ENCODE results near the gene RDH12.

The RDH12 gene

DNA sequence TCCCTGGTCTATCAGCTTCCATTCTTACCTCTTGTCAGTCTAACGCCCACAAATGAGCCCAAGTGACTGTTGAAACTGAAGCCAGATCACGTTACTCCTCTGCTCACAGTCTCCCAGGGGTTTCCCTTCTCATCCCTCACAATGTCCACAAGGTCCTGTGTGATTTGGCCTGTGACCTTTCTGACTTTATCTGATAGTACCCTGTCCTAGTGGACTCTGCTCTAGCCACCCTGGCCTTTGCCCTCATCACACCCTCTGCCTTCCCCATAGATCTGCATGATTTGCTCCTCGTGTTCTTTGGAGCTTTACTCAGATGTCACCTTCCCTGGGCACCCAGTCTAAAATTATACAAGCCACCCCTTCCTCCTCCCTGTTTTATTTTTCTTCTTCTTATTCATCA is 55.5 kb downstream of the RDH12 start:
- no peak for DNase-seq

DNA sequence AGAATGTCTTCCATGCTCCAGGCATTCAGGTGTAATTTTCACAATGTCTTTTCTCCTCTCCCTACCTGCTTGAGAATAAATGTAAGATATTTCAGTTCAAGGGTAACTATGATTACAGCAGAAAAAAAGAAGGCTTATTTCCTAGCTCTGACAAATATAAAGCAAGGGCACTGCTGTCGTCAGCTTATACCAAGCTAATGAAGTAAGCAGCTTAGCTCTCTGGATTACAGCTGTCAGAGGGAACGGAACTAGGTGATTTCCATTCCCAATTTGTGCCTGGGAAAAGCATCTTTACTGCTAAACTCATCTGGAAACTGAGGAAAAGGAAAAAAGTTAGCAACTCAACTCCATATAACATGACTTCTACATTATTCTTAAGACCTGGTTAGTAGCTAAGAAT is 58.2 kb downstream of the RDH12 start:
- no peak for DNase-seq

DNA sequence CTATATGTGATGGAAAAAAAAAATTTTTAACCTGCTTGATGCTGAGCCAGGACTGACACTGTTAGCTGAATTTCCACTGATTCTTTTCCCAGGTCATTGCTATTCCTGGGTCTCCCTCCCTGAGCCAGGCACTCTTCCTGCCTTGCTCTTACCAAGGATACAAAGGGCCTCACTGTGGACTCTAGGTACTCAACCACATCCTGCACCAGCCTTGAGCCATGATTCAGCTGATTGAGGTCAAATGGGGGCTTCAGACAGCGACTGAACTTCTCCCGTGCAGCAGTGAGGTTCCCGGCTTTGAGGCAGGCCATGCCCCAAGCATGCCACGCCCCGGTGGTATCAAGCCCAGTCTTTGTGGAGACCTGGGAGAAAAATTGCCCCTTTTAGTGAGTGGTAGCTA is 60.4 kb downstream of the RDH12 start:
- no peak for DNase-seq

DNA sequence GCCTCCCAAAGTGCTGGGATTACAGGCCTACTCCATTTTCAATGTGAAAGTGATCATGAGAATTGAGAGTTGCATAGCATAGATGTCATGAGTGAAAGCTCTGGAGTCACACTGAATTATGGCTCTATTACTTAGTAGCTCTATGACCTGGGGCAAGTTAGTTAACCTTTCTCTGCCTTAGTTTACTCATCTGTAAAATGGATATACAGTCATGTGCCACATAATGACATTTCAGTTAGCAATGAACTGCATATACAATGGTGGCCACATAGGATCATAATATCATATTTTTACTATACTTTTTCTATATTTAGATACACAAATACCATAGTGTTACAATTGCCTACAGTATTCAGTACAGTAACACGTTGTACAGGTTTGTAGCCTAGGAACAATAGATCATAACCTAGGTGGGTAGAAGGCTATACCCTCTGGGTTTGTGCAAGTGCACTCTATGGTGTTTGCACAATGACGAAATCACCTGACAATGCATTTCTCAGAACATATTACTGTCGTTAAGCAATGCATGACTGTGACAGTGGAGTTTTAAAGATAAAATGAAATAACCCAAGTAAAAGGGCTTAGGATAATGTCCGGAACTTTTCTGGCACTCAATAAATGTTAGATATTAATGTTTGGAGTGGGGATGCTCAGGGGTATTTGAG is 61.6 kb downstream of the RDH12 start:
- DNase-seq: no peak

DNA sequence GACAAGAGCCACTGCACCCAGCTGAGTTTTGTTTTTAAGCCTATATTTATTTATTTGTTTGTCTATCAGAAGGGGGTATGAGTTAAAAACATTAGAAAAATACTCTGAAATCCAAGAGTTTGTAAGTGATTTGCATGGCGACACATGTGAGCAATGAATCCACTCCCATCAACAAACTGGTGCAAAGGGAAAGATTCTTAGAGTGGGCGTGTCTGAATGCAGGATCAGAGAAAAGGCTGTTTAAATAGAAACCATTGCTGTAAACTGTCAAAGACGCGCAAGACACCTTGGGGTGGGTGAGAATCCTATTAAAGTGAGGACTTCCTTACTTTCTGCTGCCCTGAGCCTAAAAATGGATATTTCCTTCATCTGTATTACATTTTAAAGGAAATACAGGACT is 62.8 kb downstream of the RDH12 start:
- DNase-seq: no peak

DNA sequence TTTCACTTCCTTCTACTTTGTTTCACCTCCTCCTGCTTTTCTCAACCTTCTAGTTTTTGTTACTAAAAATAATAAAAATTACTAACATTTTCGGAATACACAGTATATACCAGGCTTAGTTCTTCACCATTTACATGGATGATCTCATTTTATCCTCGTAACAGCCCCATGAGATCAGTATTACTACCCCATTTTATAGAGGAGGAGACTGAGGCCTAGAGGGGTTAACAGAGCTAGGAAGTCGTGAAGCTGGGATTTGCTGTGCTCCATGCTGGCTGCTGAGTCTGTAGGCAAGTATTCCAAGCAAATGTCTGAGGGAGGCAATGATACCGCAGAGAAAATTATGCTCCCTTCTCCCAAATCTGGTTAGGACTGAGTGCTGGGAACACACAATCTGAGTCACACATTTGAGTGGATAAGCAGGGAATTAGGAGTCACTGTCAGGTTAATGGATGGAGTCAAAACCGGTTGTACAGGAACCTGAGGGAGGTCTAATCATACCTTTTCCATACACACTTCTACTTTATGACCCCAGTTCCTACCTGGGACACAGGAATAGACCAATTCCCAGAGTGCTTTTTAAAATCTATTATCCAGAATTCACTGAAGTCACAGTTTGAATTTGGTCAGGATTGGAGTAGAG is 63.6 kb downstream of the RDH12 start:
- no peak for DNase-seq

DNA sequence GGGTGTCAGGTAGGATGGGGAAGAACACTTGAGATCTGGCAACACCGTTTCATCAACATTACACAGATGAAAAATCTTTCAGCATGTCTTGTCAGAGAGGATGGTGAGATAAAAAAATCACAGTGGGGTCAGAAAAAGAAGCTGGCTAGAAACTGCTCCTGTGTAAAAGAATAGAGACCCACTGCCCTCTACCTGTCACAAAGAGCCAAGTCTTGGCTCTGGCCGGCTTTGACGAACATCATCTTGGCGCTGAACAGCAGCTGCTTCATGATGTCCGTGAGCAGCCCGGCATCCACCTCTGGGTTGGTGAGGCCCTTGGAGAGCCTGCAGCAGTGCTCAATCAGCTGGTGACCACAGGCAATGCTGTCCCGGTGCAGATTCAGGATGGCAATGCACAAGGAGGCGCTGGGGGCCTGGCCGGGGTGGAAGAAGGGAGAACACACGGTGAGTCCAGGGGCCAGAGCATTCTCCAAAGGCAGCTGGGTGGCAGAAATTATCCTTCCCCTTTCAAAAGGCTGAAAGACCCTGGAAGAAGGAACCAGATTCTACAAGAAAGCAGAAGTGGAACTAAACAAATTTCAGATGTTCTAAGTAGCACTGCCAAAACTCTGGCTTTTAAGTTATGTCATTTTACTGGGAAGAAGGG is 64.5 kb downstream of the RDH12 start:
- no peak for DNase-seq

DNA sequence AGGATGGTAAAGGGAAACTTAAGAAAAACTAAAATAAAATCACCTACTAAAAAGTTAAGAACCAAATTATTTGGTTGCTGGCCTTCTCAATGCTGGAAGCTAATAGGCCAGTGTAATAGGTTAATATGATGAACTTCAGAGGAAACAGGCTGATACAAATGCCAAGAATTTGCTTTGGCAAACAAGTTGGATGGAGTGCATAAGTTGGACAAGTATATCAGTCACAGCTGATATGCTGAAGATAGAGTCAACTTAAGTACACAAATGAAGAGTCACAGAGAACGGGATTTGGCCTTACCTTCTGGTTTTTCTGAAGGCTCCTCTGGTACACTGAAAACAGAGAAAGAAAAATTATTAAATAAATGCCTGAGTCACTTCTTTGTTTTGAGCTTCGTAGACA is 66.5 kb downstream of the RDH12 start:
- no peak for DNase-seq

DNA sequence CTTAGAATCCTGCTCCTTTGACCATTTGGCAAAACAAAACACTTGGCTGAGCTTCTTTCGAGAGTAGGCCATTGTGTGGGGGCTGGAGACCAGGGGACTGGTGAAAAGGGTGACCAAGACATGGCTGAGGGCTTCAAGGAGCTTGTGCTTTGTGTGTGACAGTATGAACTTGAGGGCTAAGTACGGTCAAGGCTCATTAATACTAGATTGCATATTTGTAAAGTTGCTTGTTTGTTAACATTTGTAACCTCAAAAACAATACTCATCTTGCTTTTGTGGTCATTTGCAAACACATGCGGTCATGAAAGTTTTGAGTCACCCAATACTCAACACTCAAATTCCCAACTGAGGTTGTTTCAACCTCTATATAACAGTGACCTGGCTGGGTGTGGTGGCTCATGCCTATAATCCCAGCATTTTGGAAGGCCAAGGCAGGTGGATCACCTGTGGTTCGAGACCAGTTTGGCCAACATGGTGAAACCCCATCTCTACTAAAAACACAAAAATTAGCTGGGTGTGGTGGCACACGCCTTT is 72.2 kb downstream of the RDH12 start:
- DNase-seq: no peak

DNA sequence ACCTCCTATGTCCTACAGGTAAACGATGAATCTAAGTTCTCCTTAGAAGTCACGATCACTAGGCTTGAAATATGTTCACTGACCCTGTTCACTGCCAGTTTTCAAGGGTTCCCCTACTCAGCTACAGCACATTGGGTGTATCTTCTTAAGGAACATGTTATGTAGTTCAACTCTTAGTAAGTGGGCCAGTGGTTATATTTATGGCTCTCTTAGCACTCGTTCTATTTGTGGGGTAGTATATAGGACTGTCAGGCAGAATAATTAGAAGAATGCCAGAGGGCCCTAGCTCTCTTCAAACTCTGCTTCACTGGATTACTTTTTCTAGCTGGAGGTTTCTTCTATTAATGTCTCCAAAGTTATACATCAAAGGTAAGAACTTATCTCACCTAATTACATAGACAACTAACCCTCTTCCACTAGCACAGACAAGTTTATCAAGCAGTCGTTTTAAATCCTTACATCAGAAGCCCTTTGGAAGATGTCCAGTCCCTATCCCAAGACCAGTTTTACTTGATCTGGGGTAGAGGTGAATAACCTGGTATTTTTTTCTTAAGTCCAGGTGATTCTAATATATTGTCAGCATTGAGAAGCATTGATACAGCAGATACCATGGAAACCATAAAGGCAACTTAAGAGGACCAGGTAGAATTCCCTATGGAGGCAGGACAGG is 75.1 kb downstream of the RDH12 start:
- no peak for DNase-seq

DNA sequence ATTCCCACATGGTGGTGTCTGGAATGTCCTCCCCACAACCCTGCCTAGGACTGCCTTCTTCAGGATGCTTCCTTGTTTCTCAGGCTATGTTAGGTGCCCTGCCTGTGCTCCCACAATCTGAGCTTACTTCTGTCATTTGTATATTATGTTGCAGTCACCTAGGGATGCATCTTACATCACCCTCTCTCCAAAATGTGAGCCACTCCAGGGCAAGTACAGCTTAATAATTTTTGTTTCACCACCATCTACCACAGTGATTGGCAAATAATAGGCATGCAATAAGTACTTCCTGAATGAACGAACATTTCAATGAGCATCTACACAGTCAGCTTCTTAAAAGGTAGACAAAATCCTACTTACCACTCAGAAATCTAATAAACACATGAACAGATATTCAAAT is 77.1 kb downstream of the RDH12 start:
- DNase-seq: no peak

DNA sequence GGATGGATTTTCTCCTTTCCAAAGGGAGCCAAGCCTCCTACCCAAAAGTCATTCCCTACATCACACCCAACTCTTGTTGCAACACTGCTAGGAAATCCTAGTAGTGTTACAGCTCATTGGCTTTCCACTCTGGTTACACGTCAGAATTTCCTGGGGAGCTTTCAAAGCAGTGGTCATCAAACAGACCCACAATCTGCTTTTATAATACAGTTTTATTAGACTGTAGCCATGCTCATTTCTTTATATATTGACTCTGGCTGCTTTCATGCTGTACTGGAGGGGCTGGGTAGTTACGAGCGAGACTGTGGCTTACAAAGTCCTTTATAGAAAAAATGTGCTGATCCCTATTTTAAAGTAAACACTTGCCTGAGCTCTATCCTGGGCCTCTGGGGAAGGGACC is 80.4 kb downstream of the RDH12 start:
- DNase-seq: no peak
